Dermis blood vessel endothelial cell (primary cell): ENCODE measurements around the gene SND1. TPM values are rescaled to one million over a fixed set of nuclear protein-coding genes. Genes with fewer than 3 reads are reported as not detected.

ENCODE experiments used
- DNase-seq: peaks from one replicate; pipeline ENCODE4 v3.0.0; 2010
- total RNA-seq: library from RNA; depleted of rRNA; stranded (reverse); fragments of >200 nt; gene quantifications from 2 replicates; pipeline ENCODE4 v1.2.3, GENCODE V29; 2014

The SND1 gene
- total RNA-seq, 1 donor from 2014 or later, result 179 TPM

DNA sequence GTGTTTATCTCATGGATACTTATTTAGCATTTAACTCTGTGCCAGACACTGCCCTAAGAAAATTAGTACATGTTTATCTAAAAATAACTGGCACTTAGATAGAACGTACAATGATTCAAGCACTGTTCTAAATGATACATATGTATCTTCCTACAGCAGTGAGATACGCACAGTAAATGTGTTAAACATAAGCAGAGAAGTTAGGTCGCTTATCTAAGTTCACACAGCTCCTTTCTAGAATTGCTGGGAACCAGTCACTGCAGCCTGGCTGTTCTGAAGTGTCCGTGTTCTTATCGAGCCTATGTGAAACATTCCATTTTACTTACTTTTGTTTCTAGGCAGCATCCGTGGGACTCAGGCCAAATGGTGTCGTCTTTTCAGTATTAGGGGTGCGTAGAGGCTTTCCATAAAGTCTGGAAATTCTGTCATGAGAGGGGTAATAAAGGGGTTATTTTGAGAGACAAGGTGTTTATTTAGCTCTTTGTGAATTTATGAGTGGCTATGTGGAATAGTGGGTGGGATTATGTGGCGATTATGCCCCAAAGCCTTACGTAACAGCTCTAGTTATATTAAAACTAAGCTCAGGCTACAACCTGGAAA is 186.9 kb downstream of the SND1 start:
- DNase-seq, result no peak

DNA sequence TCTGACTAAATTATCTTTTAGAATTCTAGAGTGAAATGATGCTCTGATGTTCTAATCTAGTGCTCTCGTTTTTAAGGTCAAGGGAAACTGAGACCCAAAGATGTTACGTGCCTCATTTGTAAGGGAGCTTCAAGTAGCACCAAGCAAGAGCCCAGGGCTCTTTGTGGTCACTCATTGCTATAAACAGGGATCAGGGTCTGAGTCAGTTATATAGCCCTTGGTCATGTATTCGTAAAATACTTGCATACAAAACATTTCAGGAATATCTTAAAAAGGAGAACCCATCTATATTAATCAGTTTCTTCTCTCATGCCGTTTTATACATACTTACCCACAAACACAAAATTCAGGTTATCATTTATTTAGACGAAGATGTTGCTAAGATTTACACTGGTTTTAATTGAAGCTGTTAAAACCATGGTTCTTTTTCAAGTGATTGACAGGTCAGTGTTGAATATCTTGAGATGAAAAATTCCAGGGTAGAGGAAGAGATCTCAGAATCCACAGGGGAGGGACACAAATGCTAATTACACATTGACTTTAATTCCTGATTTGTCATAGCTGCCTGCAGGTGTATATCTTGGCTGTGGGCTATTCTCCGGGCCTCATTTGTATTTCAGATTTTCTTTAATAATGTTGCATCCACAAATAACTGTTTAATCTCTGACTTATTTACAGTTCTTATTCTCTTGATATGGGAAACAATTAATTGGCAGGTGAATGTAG is 188.4 kb downstream of the SND1 start:
- no peak for DNase-seq

DNA sequence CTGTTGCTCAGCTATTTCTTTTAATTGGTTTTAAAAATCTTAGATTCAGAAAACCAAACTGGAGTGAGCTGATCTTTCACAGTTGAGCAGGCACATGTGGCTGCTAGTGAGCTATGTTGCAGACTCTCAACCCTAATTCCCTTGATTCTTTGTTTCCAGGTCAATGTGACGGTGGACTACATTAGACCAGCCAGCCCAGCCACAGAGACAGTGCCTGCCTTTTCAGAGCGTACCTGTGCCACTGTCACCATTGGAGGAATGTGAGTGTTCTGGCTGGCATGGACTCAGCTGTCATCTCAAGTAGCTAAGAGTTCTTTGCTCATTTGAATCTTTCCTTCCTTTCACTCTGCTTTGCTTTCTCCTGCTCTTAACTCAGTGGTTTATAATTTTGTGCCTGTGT is 192.2 kb downstream of the SND1 start:
- DNase-seq, result no peak

DNA sequence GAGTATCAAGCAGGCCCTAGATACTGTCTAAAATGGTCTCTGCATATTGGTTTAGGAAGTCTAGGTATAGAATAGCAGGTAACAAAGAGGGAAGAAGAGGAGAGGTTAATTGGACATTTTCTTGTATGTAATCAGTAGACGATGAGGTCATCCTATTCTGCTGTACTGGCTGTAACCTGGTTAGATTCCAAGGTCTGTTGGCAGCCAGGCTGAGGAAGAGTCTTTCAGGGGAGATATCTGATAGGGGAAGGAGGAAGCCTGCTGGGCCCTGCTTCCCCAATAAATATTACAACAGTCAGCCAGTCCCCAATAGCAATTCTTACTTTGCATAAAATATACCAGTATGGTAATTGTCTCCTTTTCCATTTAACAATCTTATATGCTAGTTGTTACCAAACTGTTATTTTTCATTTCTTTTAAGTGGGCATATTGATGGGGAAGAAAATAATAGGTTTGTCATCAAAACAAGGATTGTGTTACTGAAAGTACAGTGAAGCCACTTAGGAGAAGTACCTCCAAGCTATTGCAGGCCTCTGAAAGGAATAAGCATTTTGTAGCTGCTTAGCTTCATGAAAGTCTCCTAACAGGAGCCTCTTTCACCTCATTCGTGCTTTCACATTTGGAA is 192.8 kb downstream of the SND1 start:
- peak; percentile 73 for DNase-seq

DNA sequence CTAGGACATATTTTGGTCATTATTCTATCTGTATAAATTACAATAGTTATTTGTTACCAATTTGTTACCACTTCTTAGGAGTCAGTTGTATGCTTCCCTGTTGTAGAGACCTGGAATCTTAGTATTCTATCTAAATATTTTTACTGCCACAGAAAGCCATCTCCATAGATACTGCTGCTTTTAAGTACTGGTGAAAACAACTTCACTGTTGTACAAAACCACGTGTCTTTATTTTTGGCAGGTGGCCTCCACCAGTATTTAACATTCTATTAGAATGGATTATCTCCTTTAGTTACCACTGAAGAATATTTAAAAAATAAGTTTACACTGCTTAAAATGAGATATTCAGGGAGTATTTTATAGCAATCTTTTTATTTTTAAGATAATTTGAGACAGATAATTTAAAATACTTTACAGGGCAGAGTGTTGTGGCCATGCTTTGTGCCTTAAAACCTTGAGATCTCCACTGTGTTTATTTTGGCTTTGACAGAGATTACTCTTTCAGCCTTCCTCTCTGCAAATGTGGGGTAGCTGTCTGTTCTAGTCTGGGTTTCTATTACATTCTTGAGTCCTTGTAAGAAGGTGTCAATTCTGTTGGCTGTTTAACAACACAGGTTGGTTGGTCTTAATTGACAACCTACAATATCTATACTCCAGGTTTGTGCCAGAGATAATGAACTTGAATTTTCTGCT is 193.7 kb downstream of the SND1 start:
- no peak for DNase-seq

DNA sequence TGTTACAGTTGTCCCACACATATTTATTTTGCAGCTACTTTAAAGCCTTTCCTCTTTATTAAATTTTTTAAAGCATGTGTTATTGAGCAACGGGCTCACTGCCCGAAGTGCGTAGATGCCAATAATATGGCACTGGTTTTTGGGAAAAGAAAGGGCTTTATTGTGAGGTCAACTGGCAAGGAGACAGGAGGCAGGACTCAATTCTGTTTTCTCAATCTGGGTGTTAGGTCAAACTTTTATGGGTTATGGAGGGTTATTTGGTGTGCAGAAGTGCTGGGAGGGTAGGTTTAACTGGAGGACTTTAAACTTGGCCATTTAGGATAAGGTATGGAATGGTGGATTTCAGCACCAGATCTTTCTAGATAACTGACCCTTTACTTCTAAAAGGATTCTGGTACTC is 195.6 kb downstream of the SND1 start:
- DNase-seq, result no peak

DNA sequence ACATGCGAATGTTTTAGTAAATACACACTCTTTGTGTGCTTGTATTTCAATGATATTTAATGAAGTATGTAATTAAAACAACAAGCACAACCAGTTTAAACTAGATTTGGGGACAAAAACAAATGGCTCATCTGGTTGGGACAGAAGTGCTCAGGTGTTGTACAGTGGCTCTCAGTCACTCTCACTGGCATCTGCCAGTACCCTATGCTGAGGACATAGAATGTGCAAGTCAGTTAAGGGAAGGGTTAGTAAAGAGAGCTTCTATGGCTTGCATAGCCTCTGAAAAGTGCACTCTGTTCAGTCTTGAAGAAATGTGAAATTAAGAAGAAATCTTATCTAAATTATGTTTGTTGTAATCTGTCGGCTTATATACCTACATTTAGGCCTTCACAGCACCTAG is 196.2 kb downstream of the SND1 start:
- DNase-seq, result no peak

DNA sequence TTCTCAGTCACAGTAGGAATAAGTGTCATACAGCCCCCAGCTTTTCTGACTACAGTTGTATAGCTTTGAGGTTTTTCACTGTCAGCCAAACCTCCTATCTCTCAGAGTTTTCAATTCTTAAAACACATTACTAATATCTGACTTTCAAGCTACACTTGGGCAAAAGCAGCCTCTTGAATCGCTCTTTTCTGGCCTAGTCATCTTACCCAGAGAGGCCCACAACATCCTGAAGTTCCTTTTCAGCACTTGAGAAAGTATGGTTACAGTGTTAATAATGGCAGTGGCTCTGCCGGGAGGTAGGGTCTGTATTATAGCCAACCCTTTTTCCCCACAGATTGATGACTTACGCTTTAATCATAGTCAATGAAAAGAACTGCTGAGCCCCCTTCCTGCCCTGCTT is 198.2 kb downstream of the SND1 start:
- no peak for DNase-seq

DNA sequence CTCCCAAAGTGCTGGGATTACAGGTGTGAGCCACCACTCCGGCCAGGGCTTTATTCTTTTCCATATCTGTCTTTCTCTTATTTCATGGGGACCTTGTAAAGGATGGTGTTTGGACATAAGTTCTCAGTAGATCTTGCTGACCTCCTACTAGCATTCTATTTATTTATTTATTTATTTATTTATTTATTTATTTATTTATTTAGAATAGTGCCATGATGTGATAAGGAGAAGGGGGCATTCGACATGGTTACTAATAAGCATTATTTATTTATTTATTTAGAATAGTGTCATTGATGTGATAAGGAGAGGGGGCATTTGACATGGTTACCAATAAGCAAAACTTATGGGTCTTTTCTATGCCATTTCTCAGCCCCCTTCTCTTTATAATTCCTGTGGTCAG is 202.4 kb downstream of the SND1 start:
- DNase-seq, result no peak

DNA sequence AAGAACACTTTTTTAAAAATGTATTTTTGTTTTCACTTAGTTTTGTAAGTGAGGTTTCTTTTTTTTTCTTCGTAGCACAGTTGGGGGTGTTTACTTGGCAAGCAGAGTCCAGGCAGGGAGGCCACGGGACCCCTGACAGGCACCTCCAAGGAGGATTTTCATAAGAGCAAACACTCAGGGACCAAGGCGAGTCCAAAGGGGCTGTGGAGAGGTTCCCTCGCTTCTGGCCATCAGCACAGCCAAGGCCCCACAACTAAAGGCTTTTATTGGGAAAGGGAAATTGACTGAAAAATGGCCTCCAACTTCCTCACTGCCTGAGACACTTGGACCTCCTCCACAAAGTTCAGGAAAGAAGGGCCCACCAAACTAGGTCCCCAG is 205.5 kb downstream of the SND1 start:
- DNase-seq, result no peak

DNA sequence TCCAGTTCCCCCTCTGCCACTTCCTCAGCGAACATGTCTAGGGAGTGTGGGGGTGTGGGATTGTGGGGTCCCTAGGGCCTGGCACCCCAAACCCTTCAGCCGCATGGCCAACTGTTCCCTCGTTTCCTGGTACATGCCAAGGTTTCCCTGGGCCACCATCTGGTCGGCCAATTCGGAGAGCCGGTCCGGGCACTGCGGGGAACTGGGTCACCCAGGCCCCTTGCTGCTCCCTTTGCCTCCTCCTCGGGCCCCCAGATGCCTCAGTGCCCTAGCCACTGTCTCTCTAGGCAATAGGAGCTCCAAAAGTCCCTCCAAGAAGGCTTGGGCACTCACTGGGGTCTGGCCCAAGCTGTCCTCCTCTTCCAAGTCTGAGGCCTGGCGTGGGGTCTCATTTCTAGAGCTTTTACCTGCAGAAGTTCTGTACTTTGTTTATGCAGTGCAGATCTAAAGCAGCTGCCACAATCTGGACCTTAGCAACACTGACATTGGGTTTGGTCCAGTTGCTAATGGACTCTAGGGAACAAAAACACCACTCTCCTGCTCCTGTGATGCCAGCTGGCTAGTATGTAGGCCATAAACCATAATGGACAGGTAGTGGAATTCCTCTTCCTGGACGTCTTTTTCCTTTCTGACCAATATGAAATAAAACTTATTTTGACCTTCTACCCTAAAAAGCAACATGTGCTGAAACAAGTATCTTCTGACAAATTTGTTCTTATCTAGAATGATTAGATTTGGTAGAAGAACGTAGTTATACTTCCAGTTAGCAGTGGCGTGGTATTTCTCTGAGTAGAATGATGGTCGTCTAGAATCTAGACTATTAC is 206.3 kb downstream of the SND1 start:
- DNase-seq, result no peak

DNA sequence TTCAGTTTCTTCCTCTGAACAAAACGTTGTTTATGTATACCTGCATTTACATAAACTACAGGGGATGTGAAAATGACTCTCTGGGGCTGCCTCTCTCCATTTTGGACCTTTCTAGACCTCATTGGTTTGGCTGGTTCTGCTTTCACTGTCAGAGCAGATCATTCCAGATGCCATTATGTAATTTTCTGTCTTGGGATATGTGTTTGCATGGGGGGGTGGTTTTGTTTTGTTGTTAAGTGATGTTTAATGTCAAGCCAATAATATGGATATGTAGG is 206.9 kb downstream of the SND1 start:
- no peak for DNase-seq

DNA sequence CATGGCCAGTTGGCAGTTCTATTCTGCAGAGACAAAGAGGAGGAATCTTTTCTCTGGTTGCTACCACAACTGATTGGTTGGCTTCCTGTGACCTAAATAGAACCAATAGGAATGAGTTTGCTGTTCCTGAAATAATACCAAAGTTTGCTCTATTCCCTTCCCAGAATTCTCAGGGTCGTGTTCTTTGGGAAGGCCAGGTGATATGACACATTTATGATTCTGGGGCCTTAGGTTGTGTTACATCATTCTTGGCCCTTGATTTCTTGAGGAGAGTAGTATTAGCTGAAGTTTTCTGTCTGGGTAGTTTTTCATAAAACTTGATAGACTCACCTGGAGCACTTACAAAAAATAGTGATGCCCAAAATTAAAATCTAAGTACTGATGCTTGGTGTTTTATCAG is 207.3 kb downstream of the SND1 start:
- DNase-seq, result no peak

DNA sequence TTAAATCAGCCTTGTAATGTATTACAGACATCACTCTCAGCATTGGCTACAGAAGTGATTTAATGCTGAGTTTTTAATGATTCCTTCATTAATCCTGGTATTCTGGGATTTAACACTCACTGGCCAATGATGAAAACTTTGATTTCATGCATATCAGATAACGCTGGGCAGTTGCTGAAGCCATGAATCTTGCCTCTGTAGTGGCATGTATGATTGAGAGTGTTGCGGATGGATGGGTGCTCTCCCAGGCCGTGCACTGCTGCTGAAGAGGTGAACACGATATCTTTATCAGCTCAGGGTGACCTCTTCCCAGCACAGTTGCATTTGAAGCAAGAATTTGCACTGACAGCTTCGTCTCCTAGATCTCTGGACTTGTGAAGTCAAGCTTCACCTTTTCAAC is 210.5 kb downstream of the SND1 start:
- DNase-seq, result no peak

DNA sequence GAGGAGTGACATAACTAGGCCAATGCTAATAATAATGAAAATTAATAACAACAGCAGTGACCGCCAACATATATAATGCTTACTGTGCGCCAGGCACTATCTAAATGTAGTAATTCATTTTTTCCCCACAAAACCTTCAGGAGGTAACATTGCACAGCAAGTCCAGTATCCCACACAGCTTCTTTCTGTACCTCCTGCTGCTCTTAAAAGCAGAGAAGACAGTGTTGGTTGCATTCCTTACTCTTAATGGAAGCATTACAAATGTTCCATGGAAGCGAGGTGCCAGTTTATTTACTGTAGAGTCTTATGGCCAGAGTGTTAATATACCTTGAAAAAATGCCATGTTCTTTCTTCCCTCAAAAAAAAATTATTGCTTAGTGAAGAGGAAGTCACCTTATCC is 211.1 kb downstream of the SND1 start:
- no peak for DNase-seq

DNA sequence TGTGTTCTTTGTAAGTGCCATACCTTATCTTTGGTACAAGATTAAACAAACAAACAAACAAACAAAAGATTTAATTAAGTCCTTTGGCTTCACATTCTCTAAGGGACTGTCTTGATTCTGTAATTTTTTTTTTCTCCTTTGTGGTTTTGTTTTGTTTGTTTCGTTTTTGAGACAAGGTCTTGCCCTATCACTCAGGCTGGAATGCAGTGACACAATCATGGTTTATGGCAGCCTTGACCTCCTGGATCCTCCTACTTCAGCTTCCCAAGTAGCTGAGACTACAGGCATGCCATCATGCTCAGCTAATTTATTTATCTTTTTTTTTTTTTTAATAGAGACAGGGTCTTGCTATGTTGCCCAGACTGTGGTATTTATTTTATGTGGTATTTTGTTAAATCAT is 213.5 kb downstream of the SND1 start:
- DNase-seq, result peak; percentile 47

DNA sequence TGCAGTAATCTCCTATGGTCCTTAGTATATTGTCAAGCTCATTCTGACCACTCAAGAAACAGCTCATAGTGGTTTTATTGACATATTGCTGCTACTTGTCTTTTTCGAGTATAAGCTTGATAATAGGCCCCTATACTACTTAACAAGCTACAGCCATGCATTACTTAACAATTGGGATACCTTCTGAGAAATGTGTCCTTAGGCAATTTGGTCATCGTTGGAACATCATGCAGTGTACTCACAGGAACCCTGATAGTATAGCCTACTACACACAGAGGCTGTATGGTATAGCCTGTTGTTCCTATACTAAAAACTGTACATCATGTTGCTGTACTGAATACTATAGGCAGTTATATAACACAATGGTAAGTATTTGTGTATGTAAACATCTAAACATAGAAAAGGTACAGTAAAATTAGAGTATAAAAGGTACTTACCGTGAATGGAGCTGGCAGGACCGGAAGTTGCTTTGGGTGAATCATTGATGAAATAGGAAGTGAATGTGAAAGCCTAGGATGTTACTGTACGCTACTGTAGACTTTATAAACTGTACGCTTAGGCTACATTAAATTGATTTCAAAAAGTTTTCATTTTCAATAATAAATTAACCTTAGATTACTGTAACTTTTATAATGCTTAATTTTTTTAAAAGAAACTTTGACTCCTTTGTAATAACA is 218.4 kb downstream of the SND1 start:
- DNase-seq, result peak; percentile 57

DNA sequence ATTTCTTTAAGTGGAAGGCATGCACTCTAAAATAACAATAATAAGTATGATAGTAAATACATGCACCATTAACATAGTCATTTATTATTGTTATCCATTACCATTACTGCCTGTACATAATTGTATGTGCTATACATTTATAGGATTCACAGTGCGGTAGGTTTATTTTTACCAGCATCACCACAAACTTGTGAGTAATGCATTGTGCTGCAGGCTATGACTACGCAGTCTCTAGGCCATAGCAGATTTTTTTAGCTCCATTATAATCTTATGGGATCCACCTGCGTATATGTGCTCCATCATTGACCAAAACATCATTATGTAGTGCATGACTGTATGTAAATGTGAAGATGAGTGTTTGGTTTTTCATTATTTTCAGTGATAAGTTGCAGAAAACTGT is 219.2 kb downstream of the SND1 start:
- DNase-seq, result no peak

DNA sequence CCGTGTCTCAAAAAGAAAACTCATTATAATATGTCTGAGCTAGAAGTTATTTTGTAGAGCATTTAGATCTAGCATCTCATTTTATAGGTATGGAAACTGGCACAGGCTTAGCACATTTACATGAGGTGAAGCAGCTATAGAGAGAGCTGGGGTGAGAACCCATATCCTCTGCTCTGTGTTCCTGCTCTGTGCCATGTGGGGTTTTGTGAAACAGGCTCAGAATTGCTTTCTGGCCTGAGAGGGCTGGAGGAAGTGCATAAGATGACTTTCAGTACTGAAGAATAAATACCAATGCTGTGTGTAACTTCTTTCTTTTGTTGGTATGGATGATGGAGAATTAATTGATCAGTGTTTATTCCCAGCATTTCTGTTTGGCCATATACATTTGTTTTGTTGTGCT is 220.1 kb downstream of the SND1 start:
- peak; percentile 15 for DNase-seq

DNA sequence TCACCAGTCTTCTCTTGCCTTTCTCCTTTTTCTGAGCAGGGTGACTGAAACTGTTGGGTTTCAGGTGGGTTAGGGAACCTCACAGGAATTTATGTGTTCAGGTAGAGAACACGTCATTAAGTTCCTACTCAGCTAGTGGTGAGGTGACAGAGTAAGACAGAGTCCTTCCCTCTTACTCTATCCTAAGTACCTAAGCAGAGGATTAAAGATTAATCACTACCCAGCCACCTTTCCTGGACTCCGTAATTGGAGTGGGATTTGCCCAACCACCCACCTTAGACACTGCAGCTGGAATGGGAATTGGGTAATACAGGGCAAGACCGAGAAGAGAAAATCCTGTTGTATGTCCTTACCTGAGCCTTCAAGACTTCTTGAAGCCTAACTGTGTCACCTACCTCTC is 221.2 kb downstream of the SND1 start:
- no peak for DNase-seq

DNA sequence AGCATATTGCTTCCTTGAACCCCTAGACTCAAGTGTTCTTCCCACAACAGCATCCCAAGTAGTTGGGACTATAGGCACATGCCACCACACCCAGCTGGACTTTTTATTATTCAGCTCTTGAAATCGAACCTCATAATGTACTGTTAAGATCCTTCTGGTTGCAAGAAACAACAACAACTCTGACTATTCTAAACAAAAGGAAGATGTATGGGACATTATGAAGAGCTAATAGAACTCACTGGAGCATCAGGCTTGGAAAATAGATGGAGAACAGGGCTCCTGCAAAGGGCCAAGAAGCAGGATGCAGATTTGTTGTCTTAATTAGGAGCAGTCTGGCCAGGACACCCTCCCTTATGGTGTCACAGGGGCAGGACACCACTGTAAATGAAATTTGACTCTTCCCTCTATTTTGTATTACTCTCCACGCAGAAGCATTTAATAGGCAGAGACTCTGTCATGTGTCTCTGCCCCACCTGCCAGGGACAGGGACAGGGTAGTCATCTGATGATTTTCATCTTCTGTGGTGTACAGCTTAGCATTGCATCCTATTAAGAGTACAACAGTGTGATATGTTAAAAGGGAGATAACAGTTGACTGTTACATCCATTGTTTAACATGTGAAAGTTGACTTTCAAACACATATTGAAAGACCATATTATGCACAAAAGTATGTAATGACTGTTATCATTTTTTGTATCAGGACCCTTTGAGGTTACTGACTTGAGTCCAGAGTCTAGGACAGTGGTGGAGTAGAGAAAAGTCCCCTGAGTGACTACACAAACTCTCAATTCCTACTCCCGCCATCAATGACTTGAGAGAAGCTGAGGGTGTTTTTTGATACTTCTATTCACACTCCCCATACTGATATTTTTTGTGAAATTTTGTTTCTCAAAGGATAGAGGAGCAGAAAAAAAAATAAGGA is 222.0 kb downstream of the SND1 start:
- DNase-seq, result no peak
